GM12872 (cell line): ENCODE results near the gene SLC34A1.

Experiments
- TF ChIP-seq, protein P1 (sequence below): IDR thresholded peaks from 3 replicates; pipeline ENCODE4 v1.5.1; 2011; ENCODE audit warnings: low read depth, mild to moderate bottlenecking, low read length, moderate library complexity; ENCODE audit not compliant: insufficient read depth

Gene SLC34A1

DNA sequence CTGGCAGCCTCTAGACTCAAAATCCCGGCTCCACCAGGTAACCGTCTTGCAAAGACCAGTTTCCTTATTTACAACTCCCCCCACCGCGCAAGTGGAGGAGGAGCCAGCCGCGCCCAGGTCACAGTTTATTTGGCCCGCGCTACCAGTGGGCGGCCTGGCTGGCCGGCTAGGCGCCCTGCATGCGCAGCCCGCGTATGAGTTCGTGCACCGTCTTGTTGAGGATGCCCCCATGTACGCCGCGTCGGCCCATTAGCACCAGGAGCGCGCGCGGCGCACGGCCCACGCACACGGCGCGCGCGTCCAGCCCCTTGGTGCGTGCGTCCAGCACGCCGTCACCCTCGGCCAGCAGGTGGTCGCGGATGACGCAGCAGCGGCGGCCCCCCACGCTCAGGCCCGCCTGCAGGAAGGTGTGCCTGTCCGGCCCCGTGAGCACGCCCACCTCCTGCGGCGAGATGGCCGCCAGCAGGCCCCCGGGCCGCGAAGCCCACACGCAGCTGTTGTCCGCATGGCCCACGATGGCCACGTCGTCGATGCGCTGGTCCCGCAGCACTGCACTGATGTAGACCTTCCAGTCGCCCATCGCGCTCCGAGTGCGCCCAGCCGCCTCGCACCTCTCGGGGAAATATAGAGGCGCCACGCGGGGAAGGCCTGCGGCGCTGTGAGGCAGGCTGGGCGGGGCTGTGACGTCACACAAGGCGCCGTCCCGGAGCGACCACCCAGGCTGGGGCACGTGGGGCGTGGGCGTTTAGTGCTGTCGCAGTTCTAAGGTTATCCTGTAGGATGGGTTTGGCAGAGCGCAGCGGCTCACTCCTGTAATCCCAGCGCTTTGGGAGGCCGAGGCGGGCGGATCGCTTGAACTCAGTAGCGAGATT is 16.0 kb downstream of the SLC34A1 start, which contains the start of gene PFN3:
Gene PFN3, minus strand, starts transcription at position 665 of the 872 bp plus-strand sequence. Its CDS starts 85 bp downstream, at position 580.
- TF ChIP-seq, protein P1, sequence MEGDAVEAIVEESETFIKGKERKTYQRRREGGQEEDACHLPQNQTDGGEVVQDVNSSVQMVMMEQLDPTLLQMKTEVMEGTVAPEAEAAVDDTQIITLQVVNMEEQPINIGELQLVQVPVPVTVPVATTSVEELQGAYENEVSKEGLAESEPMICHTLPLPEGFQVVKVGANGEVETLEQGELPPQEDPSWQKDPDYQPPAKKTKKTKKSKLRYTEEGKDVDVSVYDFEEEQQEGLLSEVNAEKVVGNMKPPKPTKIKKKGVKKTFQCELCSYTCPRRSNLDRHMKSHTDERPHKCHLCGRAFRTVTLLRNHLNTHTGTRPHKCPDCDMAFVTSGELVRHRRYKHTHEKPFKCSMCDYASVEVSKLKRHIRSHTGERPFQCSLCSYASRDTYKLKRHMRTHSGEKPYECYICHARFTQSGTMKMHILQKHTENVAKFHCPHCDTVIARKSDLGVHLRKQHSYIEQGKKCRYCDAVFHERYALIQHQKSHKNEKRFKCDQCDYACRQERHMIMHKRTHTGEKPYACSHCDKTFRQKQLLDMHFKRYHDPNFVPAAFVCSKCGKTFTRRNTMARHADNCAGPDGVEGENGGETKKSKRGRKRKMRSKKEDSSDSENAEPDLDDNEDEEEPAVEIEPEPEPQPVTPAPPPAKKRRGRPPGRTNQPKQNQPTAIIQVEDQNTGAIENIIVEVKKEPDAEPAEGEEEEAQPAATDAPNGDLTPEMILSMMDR: no peak

DNA sequence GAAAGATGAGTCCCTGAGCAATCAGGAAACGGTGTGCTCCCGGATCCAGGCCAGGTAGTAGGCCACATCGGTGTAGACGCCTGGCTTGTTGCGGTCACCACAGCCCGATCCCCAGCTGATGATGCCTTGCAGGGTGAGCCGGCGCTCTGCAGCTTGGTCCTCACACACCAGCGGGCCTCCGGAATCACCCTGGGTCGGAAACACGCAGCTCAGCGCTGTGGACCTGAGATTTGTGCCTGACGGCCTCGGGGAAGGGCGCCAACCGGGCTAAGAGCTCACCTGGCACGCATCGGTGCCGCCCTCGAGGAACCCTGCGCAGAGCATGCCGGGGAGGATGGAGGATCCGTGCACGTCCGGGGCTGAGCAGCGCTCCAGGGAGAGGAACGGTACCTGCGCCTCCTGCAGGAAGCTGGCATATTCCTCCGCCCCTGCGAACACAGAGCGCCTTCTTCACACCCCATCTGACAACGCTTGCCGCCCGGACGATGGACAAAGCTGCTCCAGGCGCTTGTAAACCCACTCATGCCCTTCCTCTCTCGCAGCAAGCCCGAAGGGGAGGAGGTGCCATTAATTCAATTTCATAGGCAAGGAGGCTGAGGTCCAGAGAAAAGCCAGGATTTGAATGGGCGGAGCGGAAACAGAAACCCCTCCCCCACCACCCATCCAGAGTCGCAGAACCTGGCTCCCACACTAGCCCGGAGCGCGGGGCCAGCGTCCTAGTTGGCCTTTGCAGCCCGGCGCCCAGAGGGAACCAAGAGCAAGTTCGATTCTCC is 18.2 kb downstream of the SLC34A1 start:
- TF ChIP-seq, protein P1: peak; percentile 55

DNA sequence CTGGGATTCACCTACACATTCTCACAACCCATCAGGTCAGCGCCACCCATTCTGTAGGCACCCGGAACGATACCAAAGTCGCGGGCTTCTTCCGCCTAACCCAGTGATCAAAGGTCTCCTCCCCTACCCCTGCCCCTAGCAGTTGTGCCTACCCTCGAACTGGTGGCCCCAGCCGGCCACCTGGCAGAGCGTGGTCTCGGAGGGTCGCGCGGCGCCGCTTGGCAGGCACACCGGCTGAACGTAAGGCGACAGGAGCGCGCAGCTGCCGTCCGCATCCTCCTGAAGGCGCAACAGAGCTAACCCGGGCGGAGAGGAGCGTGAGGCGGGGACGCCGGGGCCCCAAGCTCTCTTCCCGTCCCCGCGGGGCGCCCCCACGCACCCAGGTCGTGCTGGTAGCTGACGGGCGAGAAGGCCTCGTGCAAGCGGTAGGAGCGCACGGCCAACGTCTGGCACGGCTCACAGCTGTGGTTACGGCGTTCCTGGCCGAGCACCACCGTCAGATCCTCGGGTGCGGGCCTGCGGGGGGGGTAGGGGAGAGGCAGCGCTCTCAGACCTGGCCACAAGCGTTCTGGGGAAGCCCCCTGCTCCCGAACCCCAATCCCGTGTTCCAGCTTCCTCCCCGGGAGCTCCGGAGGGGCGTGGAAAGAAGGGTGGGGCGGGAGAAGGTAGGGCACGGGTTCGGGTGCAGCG is 19.0 kb downstream of the SLC34A1 start:
- TF ChIP-seq, protein P1: peak; percentile 27; the same call in 2 of the 3 replicates

DNA sequence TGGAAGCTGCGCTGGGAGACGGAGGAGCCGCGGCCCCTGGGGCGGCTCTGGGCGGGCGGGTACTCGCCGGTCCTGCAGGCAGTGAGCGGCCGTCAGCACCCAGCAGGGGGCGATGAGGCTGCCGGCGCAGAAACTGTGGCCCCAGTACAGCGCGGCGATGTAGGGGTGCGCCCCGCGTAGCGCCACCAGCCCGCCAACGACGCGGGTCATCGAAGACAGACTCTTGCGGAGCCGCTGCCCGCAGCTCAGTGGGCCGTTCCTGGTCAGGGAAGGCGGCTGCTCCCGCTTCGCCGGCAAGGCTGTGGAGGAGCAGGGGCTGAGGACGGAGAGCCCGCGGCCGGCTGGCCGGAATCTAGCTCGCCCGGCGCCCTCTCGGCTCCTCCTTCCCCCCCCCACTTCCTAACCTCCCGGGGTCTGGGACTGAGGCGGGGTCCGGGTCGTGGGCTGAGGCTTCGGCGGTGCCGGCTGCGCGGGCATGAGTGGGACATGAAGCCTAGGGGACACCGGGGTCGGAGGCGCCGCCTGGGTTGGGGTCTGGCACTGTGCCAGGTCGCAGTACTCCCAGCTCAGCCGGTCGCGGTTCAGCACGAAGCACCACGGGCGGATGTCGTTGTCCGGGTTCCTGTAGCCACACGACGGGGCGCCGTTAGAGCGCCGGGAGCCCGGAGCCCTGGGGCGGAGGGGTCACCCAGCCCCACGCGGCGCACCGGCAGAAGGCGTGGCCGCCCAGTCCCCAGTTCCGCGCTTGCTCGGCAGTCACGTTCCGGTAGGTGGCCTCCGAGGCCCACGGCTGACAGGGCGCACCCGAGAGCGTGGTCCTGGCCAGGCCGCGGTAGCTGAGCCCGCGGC is 19.8 kb downstream of the SLC34A1 start:
- TF ChIP-seq, protein P1: peak; percentile 87

DNA sequence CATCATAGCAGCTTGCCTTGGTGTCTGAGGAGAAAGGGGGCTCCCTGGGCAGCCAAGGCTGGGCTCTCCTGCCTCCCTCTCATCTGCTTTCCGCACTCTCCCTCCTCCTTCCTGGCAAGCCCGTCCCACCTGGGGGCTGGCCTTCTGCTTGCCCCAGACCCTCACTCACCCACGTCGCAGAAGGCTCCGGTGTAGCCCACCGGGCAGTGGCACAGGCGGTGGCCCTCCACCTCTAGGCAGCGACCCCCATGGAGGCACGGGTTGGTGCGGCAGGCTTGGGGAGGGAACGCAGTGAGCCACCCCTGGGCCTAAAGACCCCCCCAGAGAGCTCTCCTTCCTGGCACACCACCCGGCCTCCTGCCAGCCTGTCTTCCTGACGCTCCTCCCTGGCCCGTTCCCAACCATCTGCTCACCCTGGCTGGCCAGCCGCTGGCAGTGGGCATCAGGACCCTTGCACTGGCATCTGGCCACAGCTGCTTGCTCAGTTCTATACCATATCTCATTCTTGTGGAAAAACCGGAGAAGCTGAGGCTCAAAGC is 20.5 kb downstream of the SLC34A1 start:
- TF ChIP-seq, protein P1: no peak

DNA sequence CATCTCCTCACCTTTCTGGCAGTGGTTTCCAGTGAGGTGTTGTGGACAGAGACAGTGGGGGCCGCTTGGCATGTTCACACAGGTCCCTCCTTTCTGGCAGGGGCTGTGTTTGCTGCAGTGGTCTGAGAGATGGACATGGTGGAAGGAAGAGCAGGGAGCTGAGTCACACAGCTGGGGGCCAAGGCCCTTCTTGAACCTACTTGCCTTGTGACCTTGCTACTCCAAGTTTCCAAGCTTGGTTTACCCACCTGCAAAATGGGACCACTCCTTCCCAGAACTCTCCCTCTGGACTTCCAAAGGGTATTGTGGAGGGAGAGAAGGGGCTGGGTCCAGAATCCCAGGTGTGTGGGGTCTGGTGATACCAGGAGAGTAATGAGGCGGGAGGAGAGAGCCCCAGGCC is 21.1 kb downstream of the SLC34A1 start:
- TF ChIP-seq, protein P1: no peak
